K562 (cell line): ENCODE measurements around the gene NDST3.

Experiments
- EZH2 ChIP-seq: IDR thresholded peaks from 2 replicates; pipeline ENCODE4 v1.6.1; 2012; ENCODE audit warnings: low read depth, mild to moderate bottlenecking, inconsistent platforms, low read length, borderline replicate concordance
- HMG20A ChIP-seq: fragments of 450-650 bp; formaldehyde crosslinking; conservative IDR thresholded peaks from 2 replicates; pipeline ENCODE4 v1.4.0; 2020; ENCODE audit warnings: mild to moderate bottlenecking, mixed read lengths
- HNRNPLL ChIP-seq: fragments of 200-400 bp; formaldehyde crosslinking; IDR thresholded peaks from 2 replicates; pipeline ENCODE4 v1.6.1; 2017; ENCODE audit warnings: low read length, low read depth, mild to moderate bottlenecking; ENCODE audit not compliant: poor library complexity, severe bottlenecking
- TF ChIP-seq, protein P1 (sequence below), 3 experiments: IDR thresholded peaks in 2 of 3; conservative IDR thresholded peaks in 1 of 3; 2 replicates each; pipeline ENCODE4 v1.5.1; 2011 to 2012; ENCODE audit warnings: low read length in 3 of 3, mild to moderate bottlenecking in 3 of 3, control low read depth in 2 of 3, improper control_type of control experiment in 1 of 3, inconsistent platforms in 1 of 3, low read depth in 1 of 3, mixed read lengths in 1 of 3, moderate library complexity in 1 of 3; ENCODE audit not compliant: insufficient read depth in 2 of 3

DNA sequence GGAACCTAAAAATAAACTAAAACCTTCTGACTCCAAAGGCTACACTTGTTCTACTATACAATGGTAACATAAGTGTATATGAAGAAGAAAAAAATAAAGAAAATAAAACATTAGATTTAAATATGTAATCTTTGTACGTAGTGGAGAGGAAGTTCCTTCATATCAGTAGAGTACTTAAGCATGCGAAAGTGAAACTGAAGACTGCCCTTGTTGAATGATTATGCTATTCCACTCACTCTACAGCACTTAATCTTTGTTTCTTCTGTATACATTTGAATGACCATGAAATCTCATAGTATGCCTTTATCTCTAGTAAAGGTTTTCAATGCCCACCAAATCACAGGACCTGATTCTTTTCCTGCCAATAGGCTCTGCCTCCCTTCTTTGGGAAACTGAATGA is 78.9 kb downstream of the NDST3 start:
- TF ChIP-seq HNRNPLL = no peak
- TF ChIP-seq EZH2 = no peak
- TF ChIP-seq, protein P1, sequence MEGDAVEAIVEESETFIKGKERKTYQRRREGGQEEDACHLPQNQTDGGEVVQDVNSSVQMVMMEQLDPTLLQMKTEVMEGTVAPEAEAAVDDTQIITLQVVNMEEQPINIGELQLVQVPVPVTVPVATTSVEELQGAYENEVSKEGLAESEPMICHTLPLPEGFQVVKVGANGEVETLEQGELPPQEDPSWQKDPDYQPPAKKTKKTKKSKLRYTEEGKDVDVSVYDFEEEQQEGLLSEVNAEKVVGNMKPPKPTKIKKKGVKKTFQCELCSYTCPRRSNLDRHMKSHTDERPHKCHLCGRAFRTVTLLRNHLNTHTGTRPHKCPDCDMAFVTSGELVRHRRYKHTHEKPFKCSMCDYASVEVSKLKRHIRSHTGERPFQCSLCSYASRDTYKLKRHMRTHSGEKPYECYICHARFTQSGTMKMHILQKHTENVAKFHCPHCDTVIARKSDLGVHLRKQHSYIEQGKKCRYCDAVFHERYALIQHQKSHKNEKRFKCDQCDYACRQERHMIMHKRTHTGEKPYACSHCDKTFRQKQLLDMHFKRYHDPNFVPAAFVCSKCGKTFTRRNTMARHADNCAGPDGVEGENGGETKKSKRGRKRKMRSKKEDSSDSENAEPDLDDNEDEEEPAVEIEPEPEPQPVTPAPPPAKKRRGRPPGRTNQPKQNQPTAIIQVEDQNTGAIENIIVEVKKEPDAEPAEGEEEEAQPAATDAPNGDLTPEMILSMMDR (IDR thresholded peaks at IDR 0.05 in 2 of 3, conservative IDR thresholded peaks at IDR 0.05 in 1 of 3; ENCODE audit: insufficient read depth in 2 of 3, low read depth in 1 of 3, low read length in 3 of 3) = no peak
- TF ChIP-seq HMG20A (CRISPR knock-in tag) = no peak
